ENCODE data around the gene MAP3K7. TPM values are rescaled to one million over a fixed set of nuclear protein-coding genes. Genes with fewer than 3 reads are reported as not detected.
A peak's percentile ranks its signal among the peaks of the same experiment; 100 is the strongest.

Gene MAP3K7
- total RNA-seq, 2 experiments from 2014 or later: 9.0 to 9.3 TPM

- Mint-ChIP-seq H3K9me3 (no peaks in the 10 kb centered on the region), H3K27me3 (no peaks in the 10 kb centered on the region), H3K36me3 (ENCODE audit: low read depth) (peaks cover 71% of the 10 kb centered on the region), H3K4me3 (no peak overlapping the region), H3K4me1 (ENCODE audit: low read depth) (no peaks in the 10 kb centered on the region), H3K27ac (no peak overlapping the region)
- ATAC-seq (ENCODE audit: poor library complexity) (no peak), DNase-seq (no peak)
- no peaks in the 10 kb centered on the region for H3K4me1 ChIP-seq (ENCODE audit: insufficient read depth, low read length)
- no peaks in the 10 kb centered on the region for H3K27me3 ChIP-seq (ENCODE audit: control insufficient read depth in 1 of 2, insufficient read depth in 2 of 2, low read length in 2 of 2)
- H3K27ac ChIP-seq (ENCODE audit: low read depth in 1 of 2, low read length in 2 of 2): no peak overlapping the region
- CTCF ChIA-PET: no interaction called here
- no peak overlapping the region for H3K4me3 ChIP-seq (ENCODE audit: low read length)
- H3K36me3 ChIP-seq (ENCODE audit: insufficient read depth, low read length): peaks cover 27% of the 10 kb centered on the region
- TF ChIP-seq CTCF (IDR thresholded peaks at IDR 0.05): no peak
- POLR2A ChIA-PET: no interaction called here
- intact Hi-C loops (cut with DNase I, micrococcal nuclease): no loop called here
- no peaks in the 10 kb centered on the region for H3K9me3 ChIP-seq (ENCODE audit: control insufficient read depth in 1 of 2, insufficient read depth in 1 of 2, low read length in 2 of 2)
Observed at GRCh38 chr6:90541221-90541620, 45.7 kb downstream of the MAP3K7 start.

DNA sequence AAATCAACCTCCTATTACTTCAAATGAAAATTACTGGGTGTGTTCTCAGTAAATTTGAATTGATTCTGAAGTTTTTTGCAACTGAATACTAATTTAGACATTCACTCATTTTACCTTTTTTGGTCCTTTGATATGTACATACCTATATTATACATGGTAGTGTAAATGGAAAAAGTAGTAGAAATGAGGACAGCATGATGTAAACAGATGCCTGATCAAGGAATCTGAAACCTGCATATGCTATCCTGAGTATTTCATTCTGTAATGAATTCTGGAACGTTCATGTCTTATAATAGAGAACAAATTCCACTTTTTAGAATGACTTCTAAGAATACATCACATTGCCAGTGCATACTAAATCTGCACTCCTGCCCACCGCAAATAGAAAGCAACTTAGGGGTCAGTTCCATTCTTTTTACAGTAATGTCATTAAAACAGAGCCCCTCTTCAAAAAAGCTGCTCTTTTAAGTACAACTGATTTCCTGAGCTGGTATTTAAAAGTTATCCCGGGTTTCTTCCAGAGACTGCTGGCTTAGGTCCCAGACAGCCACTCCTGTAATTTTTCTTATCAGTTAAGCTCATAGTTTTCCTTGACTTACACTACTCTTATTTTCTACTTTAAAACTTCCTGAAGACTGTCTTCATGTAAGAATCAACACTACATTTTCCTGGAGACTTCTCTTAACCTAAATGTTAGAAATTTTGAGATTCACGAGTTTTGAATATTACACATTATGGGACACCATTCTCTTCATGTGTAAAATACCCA lies 48.4 kb downstream of the MAP3K7 start:
- ATAC-seq (ENCODE audit: poor library complexity) (no peak), DNase-seq (no peak)
- no peaks in the 10 kb centered on the region for H3K4me1 ChIP-seq (ENCODE audit: insufficient read depth, low read length)
- Mint-ChIP-seq H3K4me3 (no peak overlapping the region), H3K27me3 (no peaks in the 10 kb centered on the region), H3K4me1 (ENCODE audit: low read depth) (no peaks in the 10 kb centered on the region), H3K9me3 (no peaks in the 10 kb centered on the region), H3K36me3 (ENCODE audit: low read depth) (peaks cover 64% of the 10 kb centered on the region), H3K27ac (no peak overlapping the region)
- no peak overlapping the region for H3K27ac ChIP-seq (ENCODE audit: low read depth in 1 of 2, low read length in 2 of 2)
- H3K27me3 ChIP-seq (ENCODE audit: control insufficient read depth in 1 of 2, insufficient read depth in 2 of 2, low read length in 2 of 2): no peaks in the 10 kb centered on the region
- no peaks in the 10 kb centered on the region for H3K9me3 ChIP-seq (ENCODE audit: control insufficient read depth in 1 of 2, insufficient read depth in 1 of 2, low read length in 2 of 2)
- H3K4me3 ChIP-seq (ENCODE audit: low read length): no peak overlapping the region
- ChIA-PET POLR2A (no interaction called here), CTCF (no interaction called here)
- no peak for TF ChIP-seq CTCF (IDR thresholded peaks at IDR 0.05)
- intact Hi-C loops (cut with DNase I, micrococcal nuclease): no loop called here
- H3K36me3 ChIP-seq (ENCODE audit: insufficient read depth, low read length): peaks cover 18% of the 10 kb centered on the region

- Histone ChIP-seq H3K36me3 (ENCODE audit: insufficient read depth, low read length) (peaks cover 23% of the 10 kb centered on the region), H3K4me1 (ENCODE audit: insufficient read depth, low read length) (no peaks in the 10 kb centered on the region), H3K27ac (ENCODE audit: low read depth in 1 of 2, low read length in 2 of 2) (no peak overlapping the region), H3K4me3 (ENCODE audit: low read length) (no peak overlapping the region), H3K9me3 (ENCODE audit: control insufficient read depth in 1 of 2, insufficient read depth in 1 of 2, low read length in 2 of 2) (no peaks in the 10 kb centered on the region), H3K27me3 (ENCODE audit: control insufficient read depth in 1 of 2, insufficient read depth in 2 of 2, low read length in 2 of 2) (no peaks in the 10 kb centered on the region)
- no peak for ATAC-seq (ENCODE audit: poor library complexity)
- no peaks in the 10 kb centered on the region for H3K4me1 Mint-ChIP-seq (ENCODE audit: low read depth)
- ChIA-PET POLR2A (interaction anchor here (0.6 kb wide), 1 partner anchor 743 kb away, joined by 3 read pairs; no protein-coding TSS in a partner anchor), CTCF (no interaction called here)
- no peak overlapping the region for H3K4me3 Mint-ChIP-seq
- peaks cover 64% of the 10 kb centered on the region for H3K36me3 Mint-ChIP-seq (ENCODE audit: low read depth)
- no peaks in the 10 kb centered on the region for H3K9me3 Mint-ChIP-seq
- intact Hi-C loops (cut with DNase I, micrococcal nuclease): no loop called here
- H3K27ac Mint-ChIP-seq: no peak overlapping the region
- TF ChIP-seq CTCF (IDR thresholded peaks at IDR 0.05): no peak
- DNase-seq: peak in 3 of 14 experiments; percentile 11 to 56 (median 40)
- H3K27me3 Mint-ChIP-seq: no peaks in the 10 kb centered on the region
Observed at GRCh38 chr6:90537723-90538258, 49.1 kb downstream of the MAP3K7 start.

Measured in CD4-positive, alpha-beta T cell (primary cell).